SK-N-SH treated with all-trans-retinoic acid at 6 μM for 48 hours (cell line): ENCODE results near the gene ETS1.

Experiments used
- ARNTL ChIP-seq: fragments of 450-650 bp; formaldehyde crosslinking; IDR thresholded peaks from 2 replicates; pipeline ENCODE4 v1.5.0; 2020; ENCODE audit warnings: low read depth, mild to moderate bottlenecking, moderate library complexity, borderline replicate concordance
- BACH2 ChIP-seq: fragments of 250-450 bp; sonication (Bioruptor Pico); IDR thresholded peaks from 2 replicates; pipeline ENCODE4 v1.9.0; 2021; ENCODE audit warnings: mild to moderate bottlenecking, borderline replicate concordance
- CREB5 ChIP-seq: fragments of 250-450 bp; sonication (Bioruptor Pico); IDR thresholded peaks from 2 replicates; pipeline ENCODE4 v1.5.1; 2020; ENCODE audit warnings: low read depth, mild to moderate bottlenecking, moderate library complexity
- GLIS3 ChIP-seq: fragments of 250-450 bp; sonication (Bioruptor Pico); IDR thresholded peaks from 2 replicates; pipeline ENCODE4 v1.5.0; 2020; ENCODE audit warnings: mild to moderate bottlenecking, moderate library complexity
- OSR1 ChIP-seq: fragments of 250-450 bp; sonication (Bioruptor Pico); IDR thresholded peaks from 2 replicates; pipeline ENCODE4 v1.8.0; 2022; ENCODE audit warnings: moderate library complexity, mild to moderate bottlenecking, inconsistent platforms
- PPARA ChIP-seq: fragments of 250-450 bp; sonication (Bioruptor Pico); IDR thresholded peaks from 2 replicates; pipeline ENCODE4 v1.5.0; 2020; ENCODE audit warnings: mild to moderate bottlenecking, borderline replicate concordance
- RARB ChIP-seq: fragments of 250-450 bp; sonication (Bioruptor Pico); IDR thresholded peaks from 2 replicates; pipeline ENCODE4 v1.8.0; 2021; ENCODE audit warnings: mild to moderate bottlenecking, moderate library complexity
- TCF4 ChIP-seq: fragments of 250-450 bp; sonication (Bioruptor Pico); IDR thresholded peaks from 2 replicates; pipeline ENCODE4 v1.8.0; 2021; ENCODE audit warnings: mild to moderate bottlenecking, moderate library complexity, borderline replicate concordance
- TOX ChIP-seq: fragments of 250-450 bp; sonication (Bioruptor Pico); IDR thresholded peaks from 2 replicates; pipeline ENCODE4 v1.8.0; 2021; ENCODE audit warnings: mild to moderate bottlenecking, moderate library complexity, borderline replicate concordance
- ZFP3 ChIP-seq: fragments of 250-450 bp; sonication (Bioruptor Pico); IDR thresholded peaks from 2 replicates; pipeline ENCODE4 v1.5.0; 2020; ENCODE audit warnings: mild to moderate bottlenecking, moderate library complexity
- ZFP30 ChIP-seq: fragments of 450-650 bp; formaldehyde crosslinking; IDR thresholded peaks from 2 replicates; pipeline ENCODE4 v1.5.0; 2022; ENCODE audit warnings: mild to moderate bottlenecking, moderate library complexity
- ZNF565 ChIP-seq: fragments of 450-650 bp; formaldehyde crosslinking; conservative IDR thresholded peaks from 2 replicates; pipeline ENCODE4 v1.5.0; 2020; ENCODE audit warnings: low read depth, mild to moderate bottlenecking, moderate library complexity
- ZNF8 ChIP-seq: fragments of 450-650 bp; formaldehyde crosslinking; IDR thresholded peaks from 2 replicates; pipeline ENCODE4 v1.5.0; 2020; ENCODE audit warnings: mild to moderate bottlenecking, moderate library complexity
- TF ChIP-seq, protein P1 (sequence below): fragments of 250-450 bp; sonication (Bioruptor Pico); IDR thresholded peaks from 2 replicates; pipeline ENCODE4 v1.8.0; 2020; ENCODE audit warnings: mild to moderate bottlenecking, moderate library complexity, borderline replicate concordance

- TF ChIP-seq, protein P1, sequence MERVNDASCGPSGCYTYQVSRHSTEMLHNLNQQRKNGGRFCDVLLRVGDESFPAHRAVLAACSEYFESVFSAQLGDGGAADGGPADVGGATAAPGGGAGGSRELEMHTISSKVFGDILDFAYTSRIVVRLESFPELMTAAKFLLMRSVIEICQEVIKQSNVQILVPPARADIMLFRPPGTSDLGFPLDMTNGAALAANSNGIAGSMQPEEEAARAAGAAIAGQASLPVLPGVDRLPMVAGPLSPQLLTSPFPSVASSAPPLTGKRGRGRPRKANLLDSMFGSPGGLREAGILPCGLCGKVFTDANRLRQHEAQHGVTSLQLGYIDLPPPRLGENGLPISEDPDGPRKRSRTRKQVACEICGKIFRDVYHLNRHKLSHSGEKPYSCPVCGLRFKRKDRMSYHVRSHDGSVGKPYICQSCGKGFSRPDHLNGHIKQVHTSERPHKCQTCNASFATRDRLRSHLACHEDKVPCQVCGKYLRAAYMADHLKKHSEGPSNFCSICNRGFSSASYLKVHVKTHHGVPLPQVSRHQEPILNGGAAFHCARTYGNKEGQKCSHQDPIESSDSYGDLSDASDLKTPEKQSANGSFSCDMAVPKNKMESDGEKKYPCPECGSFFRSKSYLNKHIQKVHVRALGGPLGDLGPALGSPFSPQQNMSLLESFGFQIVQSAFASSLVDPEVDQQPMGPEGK (CRISPR knock-in tag): no peak
- no peak for TF ChIP-seq PPARA (CRISPR knock-in tag)
- no peak for TF ChIP-seq TOX (CRISPR knock-in tag)
- no peak for TF ChIP-seq RARB (CRISPR knock-in tag)
- TF ChIP-seq OSR1: no peak
- no peak for TF ChIP-seq BACH2 (CRISPR knock-in tag)
- TF ChIP-seq ZFP3 (CRISPR knock-in tag): no peak
- TF ChIP-seq ARNTL (CRISPR knock-in tag): no peak
- TF ChIP-seq ZNF565: no peak
- TF ChIP-seq ZNF8 (CRISPR knock-in tag): no peak
- TF ChIP-seq CREB5: no peak
- TF ChIP-seq TCF4 (CRISPR knock-in tag): no peak
- no peak for TF ChIP-seq ZFP30
- TF ChIP-seq GLIS3 (CRISPR knock-in tag): no peak
These were observed 87.6 kb downstream of the ETS1 start for GRCh38 chr11:128499613-128500253.
